AG04449 (cell line): ENCODE measurements around the gene CRABP2.

Source experiments
- CTCF ChIA-PET: fragments of 350-600 bp; formaldehyde crosslinking; extraction: SDS; loops from one replicate; lab custom pipeline; 2021; ENCODE audit warnings: antibody characterized with exemption; lab: Yijun Ruan, JAX
- POLR2A ChIA-PET: fragments of 400-600, 350-600 bp; formaldehyde crosslinking; extraction: SDS; loops from one replicate; lab custom pipeline; 2020; ENCODE audit warnings: antibody characterized with exemption, inconsistent platforms; lab: Yijun Ruan, JAX
- DNase-seq: peaks from one replicate; pipeline ENCODE4 v3.0.0-alpha.2; 2010; ENCODE audit warnings: low read depth, low spot score
- H3K4me3 ChIP-seq: 2 replicates; pipeline ENCODE4 v1.5.1; 2011; ENCODE audit warnings: low read depth, mild to moderate bottlenecking, control low read depth, low read length
- TF ChIP-seq, protein P1 (sequence below): IDR thresholded peaks from one replicate; pipeline ENCODE4 v1.5.1; 2011; ENCODE audit warnings: mild to moderate bottlenecking, moderate library complexity, low read length, control low read depth, inconsistent platforms; ENCODE audit not compliant: insufficient read depth; ENCODE audit errors: missing control alignments

Gene CRABP2

DNA sequence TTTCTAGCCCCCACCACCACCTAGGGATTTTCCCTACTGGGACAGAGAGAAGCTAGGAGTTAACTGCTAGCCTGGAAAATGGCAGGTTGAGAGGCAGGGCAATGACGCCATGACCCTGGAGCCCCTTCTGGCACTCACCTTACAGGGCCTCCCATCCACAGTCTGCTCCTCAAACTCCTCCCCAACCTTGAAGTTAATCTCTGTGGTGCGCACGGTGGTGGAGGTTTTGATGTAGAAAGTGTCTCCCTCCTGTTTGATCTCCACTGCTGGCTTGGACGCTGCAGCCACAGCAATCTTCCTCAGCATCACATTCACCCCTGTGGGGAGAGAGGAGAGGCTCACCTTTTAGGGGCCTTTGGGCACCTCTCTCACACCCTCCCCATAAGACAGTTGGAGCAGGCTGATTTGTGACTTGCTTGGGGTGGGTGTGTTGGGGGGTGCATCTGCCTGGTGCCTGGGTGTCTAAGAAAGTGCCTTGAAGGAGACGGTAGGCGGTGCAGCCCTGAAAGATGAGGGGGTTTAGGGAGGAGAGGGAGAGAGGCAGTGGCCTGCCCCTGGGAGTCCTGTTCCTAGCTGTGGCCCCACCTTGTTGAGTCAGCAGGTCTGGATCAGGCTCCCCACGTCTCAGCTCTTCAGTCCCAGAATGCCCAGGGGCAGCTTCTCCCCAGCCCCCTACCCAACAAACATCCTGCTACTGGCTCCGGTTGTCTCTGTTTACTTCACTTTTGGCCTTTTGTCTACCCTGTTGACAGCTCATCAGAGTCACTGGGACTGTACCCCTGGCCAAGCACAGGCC, 4.4 kb downstream of the CRABP2 start:
- CTCF ChIA-PET = interaction anchor here (0.9 to 49.8 kb wide), 6 partner anchors 7 to 159 kb away, joined by 3 to 2951 read pairs (median 6); partner anchors contain the start of genes CRABP2, ISG20L2, METTL25B and NES
- TF ChIP-seq, protein P1, sequence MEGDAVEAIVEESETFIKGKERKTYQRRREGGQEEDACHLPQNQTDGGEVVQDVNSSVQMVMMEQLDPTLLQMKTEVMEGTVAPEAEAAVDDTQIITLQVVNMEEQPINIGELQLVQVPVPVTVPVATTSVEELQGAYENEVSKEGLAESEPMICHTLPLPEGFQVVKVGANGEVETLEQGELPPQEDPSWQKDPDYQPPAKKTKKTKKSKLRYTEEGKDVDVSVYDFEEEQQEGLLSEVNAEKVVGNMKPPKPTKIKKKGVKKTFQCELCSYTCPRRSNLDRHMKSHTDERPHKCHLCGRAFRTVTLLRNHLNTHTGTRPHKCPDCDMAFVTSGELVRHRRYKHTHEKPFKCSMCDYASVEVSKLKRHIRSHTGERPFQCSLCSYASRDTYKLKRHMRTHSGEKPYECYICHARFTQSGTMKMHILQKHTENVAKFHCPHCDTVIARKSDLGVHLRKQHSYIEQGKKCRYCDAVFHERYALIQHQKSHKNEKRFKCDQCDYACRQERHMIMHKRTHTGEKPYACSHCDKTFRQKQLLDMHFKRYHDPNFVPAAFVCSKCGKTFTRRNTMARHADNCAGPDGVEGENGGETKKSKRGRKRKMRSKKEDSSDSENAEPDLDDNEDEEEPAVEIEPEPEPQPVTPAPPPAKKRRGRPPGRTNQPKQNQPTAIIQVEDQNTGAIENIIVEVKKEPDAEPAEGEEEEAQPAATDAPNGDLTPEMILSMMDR = no peak
- POLR2A ChIA-PET = no interaction called here
- DNase-seq = no peak
- no peak overlapping the region for H3K4me3 ChIP-seq

DNA sequence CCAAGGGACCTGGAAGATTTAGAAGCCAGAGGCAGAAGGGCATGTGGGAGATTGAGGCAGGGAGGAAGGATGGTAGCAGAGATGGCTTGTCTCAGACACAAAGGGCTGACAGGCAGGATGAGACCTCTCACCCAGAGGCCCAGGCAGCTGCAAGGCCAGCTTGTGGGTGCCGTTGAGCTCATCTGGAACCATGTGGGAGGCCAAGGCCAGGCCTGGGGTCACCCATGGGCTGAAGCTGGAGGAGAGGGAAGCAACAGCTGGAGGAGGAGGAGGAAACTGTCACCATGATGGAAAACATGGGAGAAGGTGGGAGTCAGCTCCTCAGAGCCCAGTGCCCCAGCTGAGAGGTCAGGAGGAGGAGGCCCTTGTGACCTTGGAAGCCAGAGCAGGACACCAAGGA, 6.4 kb downstream of the CRABP2 start:
- no peak overlapping the region for H3K4me3 ChIP-seq
- TF ChIP-seq, protein P1 = no peak
- CTCF ChIA-PET = interaction anchor here (41.3 to 49.8 kb wide), 2 partner anchors 5 to 18 kb away, joined by 2951 read pairs; partner anchors contain the start of genes CRABP2, ISG20L2, METTL25B and NES
- POLR2A ChIA-PET = interaction anchor here (1.2 kb wide), 1 partner anchor 13 kb away, joined by 3 read pairs; no protein-coding TSS in a partner anchor
- no peak for DNase-seq

DNA sequence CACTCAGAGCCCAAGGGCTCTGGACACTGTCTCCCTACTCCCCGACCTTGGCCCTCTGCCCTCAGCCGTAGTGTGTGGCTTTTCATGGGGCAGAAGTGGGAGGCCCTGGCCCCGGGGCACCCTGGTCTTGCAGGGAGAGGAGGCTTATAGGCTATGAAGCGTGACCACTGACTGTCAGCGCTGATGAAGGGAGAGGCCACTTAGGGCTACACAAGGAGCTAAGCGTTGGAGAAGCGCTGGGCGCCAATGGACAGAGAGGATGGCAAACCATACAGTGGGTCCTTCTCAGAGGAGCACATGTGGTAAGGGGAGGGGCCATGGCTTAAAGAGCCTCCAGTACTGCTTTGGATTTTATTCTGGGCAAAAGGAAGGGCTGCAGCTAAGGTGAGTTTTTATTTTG, 7.9 kb downstream of the CRABP2 start:
- TF ChIP-seq, protein P1 = no peak
- ChIA-PET POLR2A (no interaction called here), CTCF (interaction anchor here (1.1 to 49.8 kb wide), 3 partner anchors 3 to 163 kb away, joined by 3 to 2951 read pairs (median 2951); partner anchors contain the start of genes CRABP2, ISG20L2, METTL25B and NES)
- H3K4me3 ChIP-seq = no peak overlapping the region
- DNase-seq = no peak

DNA sequence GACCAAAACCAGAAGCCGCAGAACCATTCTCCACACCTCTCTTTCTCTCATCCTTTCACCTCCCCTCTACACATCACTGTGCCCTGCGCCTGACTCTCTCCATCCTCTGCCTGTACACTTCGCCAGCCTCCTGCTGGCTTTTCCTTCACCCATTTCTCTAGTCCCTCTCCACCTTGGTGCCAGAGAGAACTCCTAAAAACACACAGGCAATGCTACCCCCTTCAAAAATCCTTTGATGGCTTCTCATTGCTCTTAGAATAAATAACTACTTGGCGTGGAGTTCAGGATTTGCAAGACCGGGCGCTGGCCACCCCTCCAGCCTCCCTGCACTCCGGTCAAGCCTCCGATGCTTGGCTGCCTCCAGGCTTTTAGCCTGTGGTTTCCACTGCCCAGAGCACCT, 8.6 kb downstream of the CRABP2 start:
- no peak overlapping the region for H3K4me3 ChIP-seq
- TF ChIP-seq, protein P1 = no peak
- CTCF ChIA-PET = interaction anchor here (0.6 to 49.8 kb wide), 3 partner anchors 3 to 95 kb away, joined by 3 to 2951 read pairs (median 2951); partner anchors contain the start of genes CRABP2, GPATCH4, ISG20L2 and METTL25B
- POLR2A ChIA-PET = no interaction called here
- no peak for DNase-seq

DNA sequence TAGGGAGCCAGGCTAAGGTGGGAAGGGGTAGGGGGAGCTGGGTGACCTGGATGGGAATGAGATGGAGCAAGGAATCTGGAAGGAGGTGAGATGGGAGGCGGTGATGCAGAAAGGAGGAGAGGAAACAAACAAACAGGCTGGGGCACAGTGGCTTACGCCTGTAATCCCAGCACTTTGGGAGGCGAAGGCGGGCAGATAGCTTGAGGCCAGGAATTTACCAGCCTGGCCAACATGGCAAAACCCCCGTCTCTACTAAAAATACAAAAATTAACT, 10.8 kb downstream of the CRABP2 start:
- CTCF ChIA-PET = interaction anchor here (1.2 to 49.8 kb wide), 5 partner anchors 19 to 233 kb away, joined by 5 to 2951 read pairs (median 167); partner anchors contain the start of genes CRABP2, ISG20L2, METTL25B and NES
- POLR2A ChIA-PET = no interaction called here
- no peak for DNase-seq
- TF ChIP-seq, protein P1 = no peak
- no peak overlapping the region for H3K4me3 ChIP-seq
